ENCODE data around the gene PLEKHA6.

DNA sequence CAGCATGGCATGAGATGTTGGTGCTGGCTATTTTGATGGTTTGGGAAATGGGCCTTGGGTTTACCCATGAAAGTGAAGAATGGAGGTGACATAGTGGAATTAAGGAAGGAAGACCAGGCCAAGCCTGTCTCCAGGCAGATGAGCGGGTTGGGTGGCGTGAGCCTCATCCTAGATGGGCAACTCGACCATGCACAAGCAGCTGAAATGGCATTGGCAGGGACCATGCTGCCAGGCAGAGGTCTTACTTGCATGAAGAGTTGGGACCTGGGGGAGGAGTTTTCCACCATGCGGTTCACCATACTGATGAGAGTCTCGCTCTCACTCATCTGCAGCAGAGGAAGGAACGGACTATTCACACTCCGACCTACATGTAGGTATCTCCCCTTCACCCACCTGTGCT, 108.4 kb downstream of the PLEKHA6 start:
- TF ChIP-seq POLR2A (IDR thresholded peaks at IDR 0.05; ENCODE audit: low read length) (no peak), GATA1 (IDR thresholded peaks at IDR 0.05; ENCODE audit: low read depth, low read length) (no peak)

Data from erythroblast (primary cell).